ENCODE measurements around the gene NFKB1.

DNA sequence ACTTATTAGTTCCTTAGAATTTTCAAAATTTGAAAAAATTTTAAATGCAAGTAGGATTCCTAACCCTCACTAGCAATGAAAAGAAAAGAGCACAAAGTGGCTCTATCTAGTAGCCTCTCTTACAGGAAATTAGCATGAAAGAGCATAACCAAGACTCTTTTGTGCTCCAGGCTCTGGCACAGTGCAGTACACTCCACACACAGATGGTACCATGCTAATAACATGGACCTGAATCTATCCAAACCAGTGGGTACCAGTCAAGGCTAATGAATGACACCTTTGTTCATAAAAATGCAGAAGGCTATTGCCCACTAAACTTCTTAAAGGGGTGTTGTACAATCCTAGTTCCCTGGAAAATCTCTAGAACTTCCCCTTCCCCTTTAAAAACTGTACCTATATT lies 140.6 kb downstream of the NFKB1 start:
- no peak for TF ChIP-seq EZH2 (IDR thresholded peaks at IDR 0.05; ENCODE audit: borderline replicate concordance, insufficient read depth, low read depth, low read length, poor library complexity, severe bottlenecking)
- TF ChIP-seq CTCF (IDR thresholded peaks at IDR 0.05) = no peak

All from B cell (primary cell).